Measurements from ENCODE around the gene SUGCT.

GRCh38 chr7:40137563-40137962 lies 2.8 kb downstream of the SUGCT start:
- TF ChIP-seq CTCF (IDR thresholded peaks at IDR 0.05) = no peak
- TF ChIP-seq POLR2A (IDR thresholded peaks at IDR 0.05) = no peak
